Liver (tissue), 9 donors: ENCODE measurements around the gene SEMA3G. TPM values are rescaled to one million over a fixed set of nuclear protein-coding genes. Genes with fewer than 3 reads are reported as not detected.

Experiments
- DNase-seq: peaks from one replicate; pipeline ENCODE4 v3.0.0-alpha.2; 2017; ENCODE audit warnings: low spot score
- H3K27ac ChIP-seq, 2 donors: one replicate each; pipeline ENCODE4 v1.7.0; 2013; ENCODE audit warnings: inconsistent platforms in 2 of 2, low read length in 2 of 2, control low read depth in 1 of 2, low read depth in 1 of 2, mild to moderate bottlenecking in 1 of 2
- H3K27me3 ChIP-seq, 4 donors: one replicate each; pipeline versions ENCODE4 v1.6.1 to v1.7.0; 2013; ENCODE audit warnings: low read length in 3 of 4, inconsistent platforms in 1 of 4, mild to moderate bottlenecking in 1 of 4, moderate library complexity in 1 of 4; ENCODE audit not compliant: control insufficient read depth in 4 of 4, insufficient read depth in 4 of 4
- H3K36me3 ChIP-seq, 4 donors: one replicate each; pipeline versions ENCODE4 v1.6.1 to v1.7.0; 2013; ENCODE audit warnings: low read length in 3 of 4, mild to moderate bottlenecking in 3 of 4, low read depth in 1 of 4, moderate library complexity in 1 of 4; ENCODE audit not compliant: control insufficient read depth in 4 of 4, insufficient read depth in 3 of 4
- H3K4me1 ChIP-seq, 4 donors: one replicate each; pipeline versions ENCODE4 v1.6.1 to v1.7.0; 2013; ENCODE audit warnings: low read length in 3 of 4, mild to moderate bottlenecking in 3 of 4, moderate library complexity in 1 of 4; ENCODE audit not compliant: control insufficient read depth in 4 of 4, insufficient read depth in 4 of 4
- H3K4me3 ChIP-seq, 3 donors: one replicate each; pipeline versions ENCODE4 v1.6.1 to v1.7.0; 2013; ENCODE audit warnings: low read length in 3 of 3, control low read depth in 1 of 3, low read depth in 1 of 3, mild to moderate bottlenecking in 1 of 3
- H3K9ac ChIP-seq, 2 donors: one replicate each; pipeline ENCODE4 v1.7.0; 2013; ENCODE audit warnings: low read length in 2 of 2, mild to moderate bottlenecking in 2 of 2, moderate library complexity in 2 of 2, control low read depth in 1 of 2, low read depth in 1 of 2
- H3K9me3 ChIP-seq, 4 donors: one replicate each; pipeline versions ENCODE4 v1.6.1 to v1.7.0; 2013; ENCODE audit warnings: low read length in 3 of 4; ENCODE audit not compliant: control insufficient read depth in 4 of 4
- ATF3 ChIP-seq: IDR thresholded peaks from 2 replicates; pipeline ENCODE4 v1.6.1; 2016; ENCODE audit warnings: antibody characterized with exemption
- CTCF ChIP-seq: fragments of 150-350 bp; IDR thresholded peaks from 2 replicates; pipeline ENCODE4 v1.5.1; 2017; ENCODE audit warnings: improper control_type of control experiment, low read depth, low read length; ENCODE audit not compliant: missing input control
- EGR1 ChIP-seq, 2 donors: IDR thresholded peaks; 2 replicates each; pipeline ENCODE4 v1.6.1; 2016 to 2018; ENCODE audit warnings: antibody characterized with exemption in 2 of 2, low read depth in 2 of 2
- FOXA1 ChIP-seq: IDR thresholded peaks from 2 replicates; pipeline ENCODE4 v1.6.1; 2016; ENCODE audit warnings: antibody characterized with exemption
- FOXA2 ChIP-seq: IDR thresholded peaks from 2 replicates; pipeline ENCODE4 v1.6.1; 2016; ENCODE audit warnings: antibody characterized with exemption
- GABPA ChIP-seq, 2 donors: IDR thresholded peaks in 1 of 2; conservative IDR thresholded peaks in 1 of 2; 2 replicates each; pipeline ENCODE4 v1.6.1; 2016; ENCODE audit warnings: antibody characterized with exemption in 2 of 2, mild to moderate bottlenecking in 1 of 2, moderate library complexity in 1 of 2
- HNF4A ChIP-seq, 2 donors: conservative IDR thresholded peaks; 2 replicates each; pipeline ENCODE4 v1.6.1; 2016; ENCODE audit warnings: antibody characterized with exemption in 2 of 2, mild to moderate bottlenecking in 2 of 2
- HNF4G ChIP-seq: IDR thresholded peaks from 2 replicates; pipeline ENCODE4 v1.6.1; 2016; ENCODE audit warnings: antibody characterized with exemption
- JUND ChIP-seq, 2 donors: IDR thresholded peaks; 2 replicates each; pipeline ENCODE4 v1.6.1; 2016; ENCODE audit warnings: antibody characterized with exemption in 2 of 2
- MAX ChIP-seq: IDR thresholded peaks from 2 replicates; pipeline ENCODE4 v1.6.1; 2016; ENCODE audit warnings: antibody characterized with exemption
- NR2F2 ChIP-seq: IDR thresholded peaks from 2 replicates; pipeline ENCODE4 v1.6.1; 2016; ENCODE audit warnings: antibody characterized with exemption
- RAD21 ChIP-seq, 2 donors: IDR thresholded peaks; 2 replicates each; pipeline ENCODE4 v1.6.1; 2016; ENCODE audit warnings: antibody characterized with exemption in 2 of 2, mild to moderate bottlenecking in 2 of 2
- REST ChIP-seq: IDR thresholded peaks from 2 replicates; pipeline ENCODE4 v1.6.1; 2016; ENCODE audit warnings: antibody characterized with exemption, mild to moderate bottlenecking
- RXRA ChIP-seq, 2 donors: IDR thresholded peaks; 2 replicates each; pipeline ENCODE4 v1.6.1; 2017 to 2018; ENCODE audit warnings: antibody characterized with exemption in 2 of 2, mild to moderate bottlenecking in 1 of 2
- SP1 ChIP-seq: IDR thresholded peaks from 2 replicates; pipeline ENCODE4 v1.6.1; 2018; ENCODE audit warnings: antibody characterized with exemption, mild to moderate bottlenecking
- TAF1 ChIP-seq: conservative IDR thresholded peaks from 2 replicates; pipeline ENCODE4 v1.6.1; 2016; ENCODE audit warnings: antibody characterized with exemption, mild to moderate bottlenecking
- ZBTB33 ChIP-seq: IDR thresholded peaks from 2 replicates; pipeline ENCODE4 v1.6.1; 2016; ENCODE audit warnings: antibody characterized with exemption
- WGBS: extraction: QIAGEN DNeasy Blood & Tissue Kit; methylation state at CpG from one replicate; pipeline ENCODE4 v1.1.7; 2013; 5-methylcytosine and 5-hydroxymethylcytosine counted together
- polyA plus RNA-seq, 2 donors: library from polyadenylated mRNA; stranded (reverse) in 1 of 2; unstranded in 1 of 2; fragments of 200-250 nt in 1 of 2; fragments of >200 nt in 1 of 2; fragmentation: Nextera tagmentation in 1 of 2; extraction: Ambion mirVana in 1 of 2; gene quantifications; one replicate each; pipeline versions ENCODE4 v1.2.1 to v1.2.3, GENCODE V29; 2013 to 2015
- total RNA-seq, 2 donors: library from RNA; depleted of rRNA; stranded (reverse); fragments of >200 nt; gene quantifications; one replicate each; pipeline ENCODE4 v1.2.3, GENCODE V29; 2014
- donor health status: healthy.
- donor health status: healthy.
- donor health status: healthy.
- donor health status: healthy.
- donor health status: healthy.

The SEMA3G gene
- total and polyA plus RNA-seq, 4 donors: 0.47 to 1.2 (median 0.74) TPM

GRCh38 chr3:52453496-52454249 lies 8.8 kb upstream of the SEMA3G start, which contains the start of gene TNNC1:
Gene TNNC1 (minus strand): TSS chr3:52454041. CDS start chr3:52454015, 26 bp downstream.
- WGBS: 77% methylated on average over 16 of the region's 16 CpGs
- H3K4me1 ChIP-seq: peaks cover 0 to 29% (median 16%) of the 10 kb centered on the region in 4 donors
- peaks cover 0 to 10% (median 5%) of the 10 kb centered on the region in 4 donors for H3K36me3 ChIP-seq
- H3K9me3 ChIP-seq: no peaks in the 10 kb centered on the region
- no peak for TF ChIP-seq ZBTB33
- no peak for TF ChIP-seq RXRA (IDR thresholded peaks at IDR 0.05)
- no peak for TF ChIP-seq MAX
- TF ChIP-seq RAD21 (IDR thresholded peaks at IDR 0.05): no peak
- no peak for TF ChIP-seq JUND (IDR thresholded peaks at IDR 0.05)
- H3K4me3 ChIP-seq: no peak within 1 kb of the TSS
- no peak for DNase-seq
- peak within 1 kb of the TSS; percentile 86 to 91 for H3K27ac ChIP-seq
- peak within 1 kb of the TSS; percentile 92 to 96 for H3K9ac ChIP-seq
- H3K27me3 ChIP-seq: no peaks in the 10 kb centered on the region

GRCh38 chr3:52452570-52453221 lies 7.8 kb upstream of the SEMA3G start:
- 85% methylated on average over 11 of the region's 11 CpGs for WGBS
- peaks cover 0 to 29% (median 16%) of the 10 kb centered on the region in 4 donors for H3K4me1 ChIP-seq
- no peak for DNase-seq

More at GRCh38 chr3:52452570-52453221, 7.8 kb upstream of the SEMA3G start:
- Histone ChIP-seq H3K36me3 (peaks cover 0 to 3% (median under 1%) of the 10 kb centered on the region in 4 donors), H3K9ac (no peak overlapping the region), H3K27me3 (no peaks in the 10 kb centered on the region), H3K27ac (no peak overlapping the region), H3K4me3 (no peak overlapping the region), H3K9me3 (no peaks in the 10 kb centered on the region)
- no peak for TF ChIP-seq EGR1 (IDR thresholded peaks at IDR 0.05; ENCODE audit: low read depth in 2 of 2)
- no peak for TF ChIP-seq GABPA (IDR thresholded peaks at IDR 0.05 in 1 of 2, conservative IDR thresholded peaks at IDR 0.05 in 1 of 2)
- TF ChIP-seq NR2F2: no peak
- TF ChIP-seq FOXA1: no peak
- no peak for TF ChIP-seq SP1
- no peak for TF ChIP-seq HNF4A (conservative IDR thresholded peaks at IDR 0.05)
- no peak for TF ChIP-seq HNF4G
- TF ChIP-seq ATF3: no peak
- no peak for TF ChIP-seq MAX
- no peak for TF ChIP-seq RXRA (IDR thresholded peaks at IDR 0.05)
- no peak for TF ChIP-seq TAF1
- TF ChIP-seq REST: no peak
- no peak for TF ChIP-seq JUND (IDR thresholded peaks at IDR 0.05)
- TF ChIP-seq CTCF: no peak
- TF ChIP-seq RAD21 (IDR thresholded peaks at IDR 0.05): no peak
- no peak for TF ChIP-seq FOXA2
